Gastroesophageal sphincter (tissue), 2 donors: ENCODE results near the gene N4BP2L1.

Experiments used
- EP300 ChIP-seq: sonication (generic); formaldehyde crosslinking; IDR thresholded peaks from one replicate; pipeline ENCODE4 v1.6.1; 2017; ENCODE audit warnings: antibody characterized with exemption, mild to moderate bottlenecking
- POLR2A ChIP-seq, 2 donors: fragments of 450-650 bp; IDR thresholded peaks; one replicate each; pipeline ENCODE4 v1.6.1; 2017; ENCODE audit warnings: antibody characterized with exemption in 2 of 2, mild to moderate bottlenecking in 2 of 2, moderate library complexity in 1 of 2

DNA sequence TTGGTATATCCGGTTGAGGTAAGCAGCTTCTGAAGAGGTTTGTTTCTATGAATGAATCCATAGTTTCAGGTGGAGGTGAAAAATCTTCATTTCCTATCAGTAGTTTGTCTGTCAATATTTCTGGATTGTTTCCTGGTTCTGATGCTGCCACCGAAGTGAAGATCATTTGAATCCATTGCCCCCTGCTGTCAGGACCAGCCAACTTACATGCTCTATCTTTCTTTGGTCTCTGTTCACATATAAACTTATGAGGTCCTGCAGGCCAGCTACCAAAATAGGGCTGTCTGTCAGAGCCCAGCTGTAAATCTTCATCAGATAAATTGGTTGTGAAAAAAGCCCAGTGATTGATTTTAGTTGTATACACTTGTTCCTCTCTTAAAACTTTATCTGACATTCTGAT, 15.2 kb upstream of the N4BP2L1 start:
- TF ChIP-seq POLR2A (IDR thresholded peaks at IDR 0.05) (no peak), EP300 (no peak)
